Skeletal muscle cell (primary cell): Measurements from ENCODE around the gene CLEC3B.
A peak's percentile ranks its signal among the peaks of the same experiment; 100 is the strongest.
"Not testable (repeated sequence)": the region's sequence is repeated elsewhere in the genome, so short reads cannot be mapped to it uniquely, and the experiment has no call there.

Source experiments
- DNase-seq: peaks from one replicate; pipeline ENCODE4 v3.0.0-alpha.2; 2010; ENCODE audit warnings: low read depth
- H3K4me3 ChIP-seq: 2 replicates; pipeline ENCODE4 v1.5.1; 2011; ENCODE audit warnings: low read depth, mild to moderate bottlenecking, control low read depth, low read length, moderate library complexity

CLEC3B gene

GRCh38 chr3:45026038-45026437, at the start of gene CLEC3B:
CLEC3B (plus strand) TSS chr3:45026303; CDS start chr3:45026363, 60 bp downstream.
- peak within 1 kb of the TSS; percentile 54 for H3K4me3 ChIP-seq
- DNase-seq = peak; percentile 73

- DNase-seq = no peak
- H3K4me3 ChIP-seq = no peak overlapping the region
Observed at GRCh38 chr3:44981220-44981619, 44.9 kb upstream of the CLEC3B start.

- no peak overlapping the region for H3K4me3 ChIP-seq
- DNase-seq = no peak
Observed at GRCh38 chr3:44981751-44982150, 44.4 kb upstream of the CLEC3B start.

- no peak overlapping the region for H3K4me3 ChIP-seq
- DNase-seq = no peak
Observed at GRCh38 chr3:44982817-44983216, 43.3 kb upstream of the CLEC3B start.

GRCh38 chr3:44983484-44983941, 42.6 kb upstream of the CLEC3B start:
- no peak for DNase-seq

GRCh38 chr3:44984335-44984734, 41.8 kb upstream of the CLEC3B start:
- DNase-seq = no peak
- no peak overlapping the region for H3K4me3 ChIP-seq

More at GRCh38 chr3:44983484-44983941, 42.6 kb upstream of the CLEC3B start:
- no peak overlapping the region for H3K4me3 ChIP-seq

GRCh38 chr3:44986330-44986729, 39.8 kb upstream of the CLEC3B start:
- not testable (repeated sequence) for DNase-seq, H3K4me3 ChIP-seq

GRCh38 chr3:44987332-44987731, 38.8 kb upstream of the CLEC3B start:
- H3K4me3 ChIP-seq = no peak overlapping the region
- DNase-seq = no peak

GRCh38 chr3:44988073-44988472, 38.0 kb upstream of the CLEC3B start:
- no peak for DNase-seq
- H3K4me3 ChIP-seq = no peak overlapping the region

GRCh38 chr3:44989141-44989540, 37.0 kb upstream of the CLEC3B start:
- H3K4me3 ChIP-seq = no peak overlapping the region

GRCh38 chr3:44989636-44990373, 36.3 kb upstream of the CLEC3B start:
- no peak for DNase-seq
- no peak overlapping the region for H3K4me3 ChIP-seq

More at GRCh38 chr3:44989141-44989540, 37.0 kb upstream of the CLEC3B start:
- no peak for DNase-seq

GRCh38 chr3:44991326-44991725, 34.8 kb upstream of the CLEC3B start:
- no peak overlapping the region for H3K4me3 ChIP-seq
- DNase-seq = no peak

- DNase-seq = no peak
- no peak overlapping the region for H3K4me3 ChIP-seq
Observed at GRCh38 chr3:44992555-44993470, 33.3 kb upstream of the CLEC3B start.

GRCh38 chr3:44993471-44994205, 32.5 kb upstream of the CLEC3B start:
- H3K4me3 ChIP-seq = no peak overlapping the region
- DNase-seq = no peak

- no peak overlapping the region for H3K4me3 ChIP-seq
- DNase-seq = peak; percentile 56
Observed at GRCh38 chr3:44995142-44995770, 30.8 kb upstream of the CLEC3B start.

GRCh38 chr3:44996556-44996969, 29.5 kb upstream of the CLEC3B start:
- no peak overlapping the region for H3K4me3 ChIP-seq

GRCh38 chr3:44999782-45000181, 26.3 kb upstream of the CLEC3B start:
- no peak overlapping the region for H3K4me3 ChIP-seq
- DNase-seq = no peak

More at GRCh38 chr3:44996556-44996969, 29.5 kb upstream of the CLEC3B start:
- DNase-seq = no peak

GRCh38 chr3:45000823-45001222, 25.3 kb upstream of the CLEC3B start:
- no peak overlapping the region for H3K4me3 ChIP-seq
- DNase-seq = no peak

GRCh38 chr3:45001738-45002137, 24.4 kb upstream of the CLEC3B start:
- DNase-seq = no peak
- H3K4me3 ChIP-seq = no peak overlapping the region
